ENCODE data around the gene FKBP5. TPM values are rescaled to one million over a fixed set of nuclear protein-coding genes. Genes with fewer than 3 reads are reported as not detected.
A peak's percentile ranks its signal among the peaks of the same experiment; 100 is the strongest.
"Not testable (repeated sequence)": the region's sequence is repeated elsewhere in the genome, so short reads cannot be mapped to it uniquely, and the experiment has no call there.

The FKBP5 gene
- total and polyA plus RNA-seq, 2 donors (not counting 1 experiment from before 2014, with no cell fraction given), result 10.9 to 16.3 TPM

DNA sequence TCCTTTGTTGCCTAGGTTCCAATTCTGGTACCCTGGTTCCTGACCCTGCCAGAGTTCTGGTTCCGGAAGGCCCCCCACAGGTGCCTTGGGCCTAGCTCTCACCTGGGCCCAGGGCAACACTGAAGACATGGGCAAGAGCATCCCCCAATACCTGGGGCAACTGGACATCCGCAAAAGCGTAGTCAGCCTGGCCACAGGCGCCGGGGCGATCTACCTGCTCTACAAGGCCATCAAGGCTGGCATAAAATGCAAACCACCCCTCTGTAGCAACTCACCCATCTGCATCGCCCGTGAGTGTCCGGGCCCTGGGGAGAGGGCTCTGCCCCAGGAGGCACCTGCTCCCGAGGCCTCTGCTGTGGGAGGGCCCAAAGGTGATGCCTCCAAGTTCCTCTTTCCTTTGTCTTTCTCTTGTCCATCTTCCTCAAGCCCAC is 48.3 kb upstream of the FKBP5 start, which contains the start of gene ARMC12:
ARMC12 (plus strand) TSS at position 51 of the 431 bp plus-strand sequence; CDS start at position 128, 77 bp downstream.
- Histone ChIP-seq H3K4me3 (replicated peaks in 1 of 4; ENCODE audit: control extremely low read depth in 1 of 4, insufficient read depth in 1 of 4, low read depth in 3 of 4, low read length in 4 of 4) (no peak within 1 kb of the TSS), H3K9ac (ENCODE audit: insufficient read depth, low read length) (no peak within 1 kb of the TSS), H3K4me1 (ENCODE audit: control insufficient read depth, extremely low read depth, insufficient read depth, low read length) (peaks cover 7% of the 10 kb centered on the region), H3K9me3 (ENCODE audit: control insufficient read depth, insufficient read depth, low read depth, low read length) (no peaks in the 10 kb centered on the region), H3K27ac (ENCODE audit: insufficient read depth, low read length) (no peak within 1 kb of the TSS), H3K4me2 (ENCODE audit: extremely low read depth, insufficient read depth, low read length) (no peak within 1 kb of the TSS), H2AFZ (ENCODE audit: low read length) (no peak within 1 kb of the TSS), H4K20me1 (ENCODE audit: control insufficient read depth, extremely low read depth, insufficient read depth, low read length) (no peaks in the 10 kb centered on the region), H3K36me3 (ENCODE audit: control insufficient read depth, insufficient read depth, low read length) (no peaks in the 10 kb centered on the region), H3K79me2 (ENCODE audit: control insufficient read depth, insufficient read depth, low read length) (no peaks in the 10 kb centered on the region), H3K27me3 (ENCODE audit: control insufficient read depth, insufficient read depth, low read length) (no peaks in the 10 kb centered on the region)
- TF ChIP-seq EZH2 (IDR thresholded peaks at IDR 0.05; ENCODE audit: low read length, missing control alignments), result no peak
- TF ChIP-seq, protein P1, sequence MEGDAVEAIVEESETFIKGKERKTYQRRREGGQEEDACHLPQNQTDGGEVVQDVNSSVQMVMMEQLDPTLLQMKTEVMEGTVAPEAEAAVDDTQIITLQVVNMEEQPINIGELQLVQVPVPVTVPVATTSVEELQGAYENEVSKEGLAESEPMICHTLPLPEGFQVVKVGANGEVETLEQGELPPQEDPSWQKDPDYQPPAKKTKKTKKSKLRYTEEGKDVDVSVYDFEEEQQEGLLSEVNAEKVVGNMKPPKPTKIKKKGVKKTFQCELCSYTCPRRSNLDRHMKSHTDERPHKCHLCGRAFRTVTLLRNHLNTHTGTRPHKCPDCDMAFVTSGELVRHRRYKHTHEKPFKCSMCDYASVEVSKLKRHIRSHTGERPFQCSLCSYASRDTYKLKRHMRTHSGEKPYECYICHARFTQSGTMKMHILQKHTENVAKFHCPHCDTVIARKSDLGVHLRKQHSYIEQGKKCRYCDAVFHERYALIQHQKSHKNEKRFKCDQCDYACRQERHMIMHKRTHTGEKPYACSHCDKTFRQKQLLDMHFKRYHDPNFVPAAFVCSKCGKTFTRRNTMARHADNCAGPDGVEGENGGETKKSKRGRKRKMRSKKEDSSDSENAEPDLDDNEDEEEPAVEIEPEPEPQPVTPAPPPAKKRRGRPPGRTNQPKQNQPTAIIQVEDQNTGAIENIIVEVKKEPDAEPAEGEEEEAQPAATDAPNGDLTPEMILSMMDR (conservative IDR thresholded peaks at IDR 0.05 in 1 of 2, IDR thresholded peaks at IDR 0.05 in 1 of 2; ENCODE audit: low read depth in 1 of 2, low read length in 2 of 2), result no peak
- DNase-seq (ENCODE audit: low read depth in 2 of 2), result no peak

GRCh38 chr6:35736253-35736894 is 47.7 kb upstream of the FKBP5 start:
- peak; percentile 25 to 67 for DNase-seq (ENCODE audit: low read depth in 2 of 2)
- Histone ChIP-seq H4K20me1 (ENCODE audit: control insufficient read depth, extremely low read depth, insufficient read depth, low read length) (no peaks in the 10 kb centered on the region), H2AFZ (ENCODE audit: low read length) (no peak overlapping the region), H3K36me3 (ENCODE audit: control insufficient read depth, insufficient read depth, low read length) (no peaks in the 10 kb centered on the region), H3K4me2 (ENCODE audit: extremely low read depth, insufficient read depth, low read length) (no peak overlapping the region), H3K27me3 (ENCODE audit: control insufficient read depth, insufficient read depth, low read length) (no peaks in the 10 kb centered on the region), H3K4me3 (replicated peaks in 1 of 4; ENCODE audit: control extremely low read depth in 1 of 4, insufficient read depth in 1 of 4, low read depth in 3 of 4, low read length in 4 of 4) (no peak overlapping the region), H3K9me3 (ENCODE audit: control insufficient read depth, insufficient read depth, low read depth, low read length) (no peaks in the 10 kb centered on the region), H3K27ac (ENCODE audit: insufficient read depth, low read length) (no peak overlapping the region), H3K4me1 (ENCODE audit: control insufficient read depth, extremely low read depth, insufficient read depth, low read length) (peaks cover 7% of the 10 kb centered on the region), H3K9ac (ENCODE audit: insufficient read depth, low read length) (no peak overlapping the region), H3K79me2 (ENCODE audit: control insufficient read depth, insufficient read depth, low read length) (no peaks in the 10 kb centered on the region)
- TF ChIP-seq EZH2 (IDR thresholded peaks at IDR 0.05; ENCODE audit: low read length, missing control alignments), result no peak
- TF ChIP-seq, protein P1 (conservative IDR thresholded peaks at IDR 0.05 in 1 of 2, IDR thresholded peaks at IDR 0.05 in 1 of 2; ENCODE audit: low read depth in 1 of 2, low read length in 2 of 2), result peak; percentile 92

DNA sequence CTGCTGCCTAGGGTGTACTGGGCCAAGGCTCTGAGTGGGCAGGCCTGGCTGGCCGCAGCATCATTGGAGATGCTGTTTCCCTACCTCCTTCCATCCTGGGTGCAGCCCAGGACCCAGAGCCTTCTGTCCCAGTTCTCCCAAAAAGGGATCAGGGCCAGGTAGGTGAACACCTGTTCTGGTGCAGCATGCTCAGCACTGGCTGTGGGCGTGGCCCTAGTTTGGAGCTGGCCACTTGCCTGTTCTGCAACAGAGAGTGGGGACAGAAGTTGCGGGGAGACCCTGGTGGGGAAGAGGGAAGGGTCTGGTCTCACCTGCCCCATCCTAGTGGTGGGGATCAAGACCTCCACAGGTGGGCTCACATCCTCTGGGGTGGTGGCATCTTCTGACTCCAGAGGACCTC is 46.7 kb upstream of the FKBP5 start:
- Histone ChIP-seq H3K4me2 (ENCODE audit: extremely low read depth, insufficient read depth, low read length) (no peak overlapping the region), H4K20me1 (ENCODE audit: control insufficient read depth, extremely low read depth, insufficient read depth, low read length) (no peaks in the 10 kb centered on the region), H3K9ac (ENCODE audit: insufficient read depth, low read length) (no peak overlapping the region), H3K9me3 (ENCODE audit: control insufficient read depth, insufficient read depth, low read depth, low read length) (no peaks in the 10 kb centered on the region), H3K4me3 (replicated peaks in 1 of 4; ENCODE audit: control extremely low read depth in 1 of 4, insufficient read depth in 1 of 4, low read depth in 3 of 4, low read length in 4 of 4) (no peak overlapping the region), H2AFZ (ENCODE audit: low read length) (no peak overlapping the region), H3K27me3 (ENCODE audit: control insufficient read depth, insufficient read depth, low read length) (no peaks in the 10 kb centered on the region), H3K27ac (ENCODE audit: insufficient read depth, low read length) (no peak overlapping the region), H3K36me3 (ENCODE audit: control insufficient read depth, insufficient read depth, low read length) (no peaks in the 10 kb centered on the region), H3K4me1 (ENCODE audit: control insufficient read depth, extremely low read depth, insufficient read depth, low read length) (peaks cover 7% of the 10 kb centered on the region), H3K79me2 (ENCODE audit: control insufficient read depth, insufficient read depth, low read length) (no peaks in the 10 kb centered on the region)
- DNase-seq (ENCODE audit: low read depth in 2 of 2), result no peak
- TF ChIP-seq, protein P1 (conservative IDR thresholded peaks at IDR 0.05 in 1 of 2, IDR thresholded peaks at IDR 0.05 in 1 of 2; ENCODE audit: low read depth in 1 of 2, low read length in 2 of 2), result no peak
- no peak for TF ChIP-seq EZH2 (IDR thresholded peaks at IDR 0.05; ENCODE audit: low read length, missing control alignments)

- not testable (repeated sequence) for H4K20me1 ChIP-seq (ENCODE audit: control insufficient read depth, extremely low read depth, insufficient read depth, low read length); H3K79me2 ChIP-seq (ENCODE audit: control insufficient read depth, insufficient read depth, low read length); DNase-seq (ENCODE audit: low read depth in 2 of 2); H3K4me2 ChIP-seq (ENCODE audit: extremely low read depth, insufficient read depth, low read length); H3K9ac ChIP-seq (ENCODE audit: insufficient read depth, low read length); H3K9me3 ChIP-seq (ENCODE audit: control insufficient read depth, insufficient read depth, low read depth, low read length); H3K36me3 ChIP-seq (ENCODE audit: control insufficient read depth, insufficient read depth, low read length); H3K27ac ChIP-seq (ENCODE audit: insufficient read depth, low read length); H3K27me3 ChIP-seq (ENCODE audit: control insufficient read depth, insufficient read depth, low read length); H3K4me1 ChIP-seq (ENCODE audit: control insufficient read depth, extremely low read depth, insufficient read depth, low read length); H2AFZ ChIP-seq (ENCODE audit: low read length); H3K4me3 ChIP-seq (replicated peaks in 1 of 4; ENCODE audit: control extremely low read depth in 1 of 4, insufficient read depth in 1 of 4, low read depth in 3 of 4, low read length in 4 of 4)
These were observed 45.6 kb upstream of the FKBP5 start for GRCh38 chr6:35734319-35734718.

Measured in fibroblast of lung (primary cell).